Uterus (tissue), 4 donors: ENCODE results near the gene SSBP2. TPM values are rescaled to one million over a fixed set of nuclear protein-coding genes. Genes with fewer than 3 reads are reported as not detected.
"Not testable (repeated sequence)": the region's sequence is repeated elsewhere in the genome, so short reads cannot be mapped to it uniquely, and the experiment has no call there.

Source experiments
- DNase-seq, 2 donors: peaks; one replicate each; pipeline ENCODE4 v3.0.0-alpha.2; 2019 to 2020
- H3K27ac ChIP-seq, 2 donors: fragments of 200-600 bp; sonication (generic); 1 replicate in 1 of 2; 2 replicates in 1 of 2; pipeline ENCODE4 v1.5.1; 2016 to 2018
- H3K27me3 ChIP-seq, 2 donors: fragments of 200-600 bp; sonication (generic); one replicate each; pipeline ENCODE4 v1.5.1; 2018 to 2019; ENCODE audit warnings: control low read depth in 1 of 2
- H3K36me3 ChIP-seq, 2 donors: fragments of 200-600 bp; sonication (generic); one replicate each; pipeline ENCODE4 v1.5.1; 2019; ENCODE audit warnings: control low read depth in 1 of 2
- H3K4me1 ChIP-seq, 2 donors: fragments of 200-600 bp; sonication (generic); one replicate each; pipeline ENCODE4 v1.5.1; 2018 to 2019; ENCODE audit warnings: control low read depth in 1 of 2
- H3K4me3 ChIP-seq, 2 donors: fragments of 200-600 bp; sonication (generic); 1 replicate in 1 of 2; 2 replicates in 1 of 2; pipeline ENCODE4 v1.5.1; 2018 to 2019; ENCODE audit warnings: mild to moderate bottlenecking in 1 of 2
- H3K9me3 ChIP-seq, 2 donors: fragments of 200-600 bp; sonication (generic); one replicate each; pipeline ENCODE4 v1.5.1; 2019; ENCODE audit warnings: control low read depth in 1 of 2
- CTCF ChIP-seq, 4 experiments: fragments of 200-600 bp in 2 of 4; fragments of 450-650 bp in 2 of 4; sonication (generic) in 2 of 4; IDR thresholded peaks; one replicate each; pipeline ENCODE4 v1.5.1; 2016 to 2019; ENCODE audit warnings: antibody characterized with exemption in 4 of 4, mild to moderate bottlenecking in 2 of 4, moderate library complexity in 1 of 4
- POLR2A ChIP-seq, 2 donors: fragments of 450-650 bp; IDR thresholded peaks; one replicate each; pipeline ENCODE4 v1.6.1; 2016; ENCODE audit warnings: antibody characterized with exemption in 2 of 2, mild to moderate bottlenecking in 1 of 2, moderate library complexity in 1 of 2
- intact Hi-C: fragments of 100-400 bp; cut with DNase I; formaldehyde crosslinking; loops from one replicate; pipeline ENCODE4 v1.15.1; 2023; ENCODE audit warnings: low total_unique reads
- total RNA-seq, 4 donors: library from RNA; depleted of rRNA in 3 of 4; stranded (reverse); fragments of >200 nt in 3 of 4; gene quantifications; one replicate each; pipeline versions ENCODE4 v1.1.0 to v1.2.4, GENCODE V29; 2014 to 2023
- donor health status: DM: yes; HTN: yes; CAD: no.

The SSBP2 gene
- total RNA-seq, 4 donors from 2014 or later = 22.0 to 204 (median 90.9) TPM

- no peak overlapping the region for H3K4me3 ChIP-seq
- intact Hi-C loops = no loop called here
- no peak for DNase-seq
- H3K36me3 ChIP-seq = no peaks in the 10 kb centered on the region
- peaks cover 5 to 21% of the 10 kb centered on the region in 2 donors for H3K4me1 ChIP-seq
- no peak overlapping the region for H3K27ac ChIP-seq
- TF ChIP-seq POLR2A (IDR thresholded peaks at IDR 0.05) (no peak), CTCF (IDR thresholded peaks at IDR 0.05) (no peak)
- H3K27me3 ChIP-seq = no peaks in the 10 kb centered on the region
- H3K9me3 ChIP-seq = no peaks in the 10 kb centered on the region
These were observed 33.0 kb downstream of the SSBP2 start for GRCh38 chr5:81717860-81718259.

- H3K27ac ChIP-seq = no peak overlapping the region
- no peak for DNase-seq
- H3K9me3 ChIP-seq = no peaks in the 10 kb centered on the region
- intact Hi-C loops = no loop called here
- H3K4me3 ChIP-seq = no peak overlapping the region
- TF ChIP-seq POLR2A (IDR thresholded peaks at IDR 0.05) (no peak), CTCF (IDR thresholded peaks at IDR 0.05) (no peak)
- H3K36me3 ChIP-seq = no peaks in the 10 kb centered on the region
- no peaks in the 10 kb centered on the region for H3K27me3 ChIP-seq
- H3K4me1 ChIP-seq = peaks cover 5 to 15% of the 10 kb centered on the region in 2 donors
These were observed 33.7 kb downstream of the SSBP2 start for GRCh38 chr5:81717226-81717625.

GRCh38 chr5:81714076-81714475, 36.8 kb downstream of the SSBP2 start:
- intact Hi-C loops, H3K9me3 ChIP-seq, H3K4me3 ChIP-seq, DNase-seq, H3K36me3 ChIP-seq, H3K27ac ChIP-seq, H3K27me3 ChIP-seq: not testable (repeated sequence)
- H3K4me1 ChIP-seq = peaks cover 0 to 13% of the 10 kb centered on the region in 2 donors

GRCh38 chr5:81708889-81709288, 42.0 kb downstream of the SSBP2 start:
- TF ChIP-seq POLR2A (IDR thresholded peaks at IDR 0.05) (no peak), CTCF (IDR thresholded peaks at IDR 0.05) (no peak)
- H3K9me3 ChIP-seq = no peaks in the 10 kb centered on the region
- no peak for DNase-seq
- peaks cover 0 to 13% of the 10 kb centered on the region in 2 donors for H3K4me1 ChIP-seq
- intact Hi-C loops = no loop called here
- H3K36me3 ChIP-seq = no peaks in the 10 kb centered on the region
- no peak overlapping the region for H3K27ac ChIP-seq
- H3K4me3 ChIP-seq = no peak overlapping the region
- H3K27me3 ChIP-seq = no peaks in the 10 kb centered on the region

GRCh38 chr5:81703840-81704239, 47.1 kb downstream of the SSBP2 start:
- TF ChIP-seq CTCF (IDR thresholded peaks at IDR 0.05) (no peak), POLR2A (IDR thresholded peaks at IDR 0.05) (no peak)
- DNase-seq = no peak
- intact Hi-C loops = no loop called here

GRCh38 chr5:81700166-81700565, 50.7 kb downstream of the SSBP2 start:
- H3K27ac ChIP-seq = no peak overlapping the region

More at GRCh38 chr5:81703840-81704239, 47.1 kb downstream of the SSBP2 start:
- H3K9me3 ChIP-seq = peaks cover 0 to 8% of the 10 kb centered on the region in 2 donors
- H3K4me3 ChIP-seq = no peak overlapping the region
- H3K36me3 ChIP-seq = no peaks in the 10 kb centered on the region
- H3K27me3 ChIP-seq = no peaks in the 10 kb centered on the region
- H3K27ac ChIP-seq = no peak overlapping the region
- peaks cover 0 to 5% of the 10 kb centered on the region in 2 donors for H3K4me1 ChIP-seq

More at GRCh38 chr5:81700166-81700565, 50.7 kb downstream of the SSBP2 start:
- no peaks in the 10 kb centered on the region for H3K27me3 ChIP-seq
- H3K36me3 ChIP-seq = no peaks in the 10 kb centered on the region
- H3K4me1 ChIP-seq = no peaks in the 10 kb centered on the region
- no peak overlapping the region for H3K4me3 ChIP-seq
- no peak for DNase-seq
- peaks cover 0 to 8% of the 10 kb centered on the region in 2 donors for H3K9me3 ChIP-seq
- intact Hi-C loops = no loop called here
- TF ChIP-seq POLR2A (IDR thresholded peaks at IDR 0.05) = no peak
- no peak for TF ChIP-seq CTCF (IDR thresholded peaks at IDR 0.05)
